NCI-H226 (cell line): Measurements from ENCODE around the gene SLC2A3.
"Not testable (repeated sequence)": the region's sequence is repeated elsewhere in the genome, so short reads cannot be mapped to it uniquely, and the experiment has no call there.

Experiments used
- DNase-seq: peaks from one replicate; pipeline ENCODE4 v3.0.0-alpha.2; 2015

The SLC2A3 gene

GRCh38 chr12:7935590-7936581 is at the start of gene SLC2A3:
Gene SLC2A3 (minus strand): TSS chr12:7936187. CDS start chr12:7936034, 153 bp downstream.
- peak; percentile 28 for DNase-seq

DNA sequence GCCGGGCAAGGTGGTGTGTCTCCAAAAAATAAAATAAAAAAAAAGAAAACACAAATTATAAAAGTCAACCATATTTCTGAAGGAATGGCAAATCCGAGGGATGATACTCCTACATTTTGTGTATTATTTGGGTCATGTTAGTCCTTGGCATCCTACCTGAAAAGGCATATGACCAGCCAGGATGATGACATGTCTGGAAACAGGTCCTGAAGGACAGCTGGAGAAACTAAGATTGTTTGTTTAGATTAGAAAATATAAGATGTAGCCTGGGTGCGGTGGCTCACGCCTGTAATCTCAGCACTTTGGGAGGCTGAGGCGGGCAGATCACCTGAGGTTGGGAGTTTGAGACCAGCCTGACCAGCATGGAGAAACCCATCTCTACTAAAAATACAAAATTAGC is 48.9 kb upstream of the SLC2A3 start:
- no peak for DNase-seq

DNA sequence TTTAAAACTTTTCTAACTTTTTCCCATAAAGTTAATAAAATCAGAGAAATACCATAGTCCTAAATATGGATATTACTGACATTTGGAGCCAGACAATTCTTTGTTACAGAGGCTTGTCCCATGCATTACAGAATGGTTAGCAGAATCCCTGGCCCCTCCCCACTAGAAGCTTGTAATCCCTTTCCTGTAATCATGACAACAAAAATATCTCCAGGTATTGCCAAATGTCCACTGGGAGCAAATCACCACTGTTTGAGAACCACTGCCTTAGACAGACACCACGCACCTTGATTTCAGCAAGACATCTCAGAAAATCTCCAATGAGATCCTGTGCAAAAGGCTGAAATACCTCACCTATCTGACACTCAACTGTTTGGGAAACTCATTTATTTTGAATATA is 47.5 kb upstream of the SLC2A3 start:
- DNase-seq = not testable (repeated sequence)

- DNase-seq = not testable (repeated sequence)
These were observed 47.0 kb upstream of the SLC2A3 start for GRCh38 chr12:7983019-7983418.

- DNase-seq = not testable (repeated sequence)
These were observed 46.3 kb upstream of the SLC2A3 start for GRCh38 chr12:7982332-7982735.

DNA sequence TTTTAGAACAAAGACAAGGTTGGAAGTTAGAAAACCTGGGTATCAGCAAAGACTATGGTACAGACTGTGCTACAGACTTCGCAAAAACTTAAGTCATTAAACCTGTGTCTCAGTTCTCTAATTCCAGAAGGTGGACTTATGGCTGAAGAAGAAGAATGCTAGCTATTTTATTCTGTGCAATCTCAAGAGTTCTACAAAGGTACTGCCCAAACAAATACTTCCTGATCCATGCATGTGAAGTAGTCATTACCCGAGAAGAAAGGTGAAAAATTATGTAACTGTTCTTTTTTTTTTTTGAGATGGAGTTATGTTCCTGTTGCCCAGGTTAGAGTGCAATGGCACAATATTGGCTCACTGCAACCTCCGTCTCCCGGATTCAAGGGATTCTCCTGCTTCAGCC is 45.5 kb upstream of the SLC2A3 start:
- DNase-seq = no peak

DNA sequence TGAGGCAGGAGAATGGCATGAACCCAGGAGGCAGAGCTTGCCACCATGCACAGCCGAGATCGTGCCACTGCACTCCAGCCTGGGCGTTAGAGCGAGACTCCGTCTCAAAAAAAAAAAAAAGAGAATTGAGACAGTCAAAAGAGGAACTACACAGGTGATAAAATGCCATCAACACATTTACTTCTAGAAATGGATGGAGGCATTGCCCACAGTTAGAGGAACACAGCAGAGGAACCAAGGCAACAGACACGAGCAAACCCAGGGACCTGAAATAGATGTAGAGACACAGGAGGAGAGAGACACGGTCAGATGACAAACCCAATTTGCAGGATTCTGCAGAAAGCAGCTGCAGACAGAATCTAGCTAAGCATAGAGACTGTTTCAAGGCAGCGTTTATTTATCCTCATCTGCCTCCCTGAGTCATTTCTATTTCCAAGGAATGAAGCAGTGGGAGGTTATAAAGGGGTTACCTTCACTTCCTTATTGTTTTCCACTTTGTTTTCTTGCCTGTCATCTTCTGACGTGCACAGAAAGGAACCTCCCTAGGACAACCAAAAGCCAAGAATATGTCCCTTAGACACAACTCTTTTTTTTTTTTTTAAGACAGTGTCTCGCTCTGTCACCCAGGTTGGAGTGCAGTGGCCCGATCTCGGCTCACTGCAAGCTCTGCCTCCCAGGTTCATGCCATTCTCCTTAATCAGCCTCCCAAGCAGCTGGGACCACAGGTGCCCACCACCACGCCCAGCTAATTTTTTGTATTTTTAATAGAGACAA is 41.6 kb upstream of the SLC2A3 start:
- DNase-seq = not testable (repeated sequence)

- no peak for DNase-seq
These were observed 37.5 kb upstream of the SLC2A3 start for GRCh38 chr12:7973457-7973825.

- DNase-seq = no peak
These were observed 36.9 kb upstream of the SLC2A3 start for GRCh38 chr12:7972734-7973456.

- not testable (repeated sequence) for DNase-seq
These were observed 36.3 kb upstream of the SLC2A3 start for GRCh38 chr12:7972269-7972668.

DNA sequence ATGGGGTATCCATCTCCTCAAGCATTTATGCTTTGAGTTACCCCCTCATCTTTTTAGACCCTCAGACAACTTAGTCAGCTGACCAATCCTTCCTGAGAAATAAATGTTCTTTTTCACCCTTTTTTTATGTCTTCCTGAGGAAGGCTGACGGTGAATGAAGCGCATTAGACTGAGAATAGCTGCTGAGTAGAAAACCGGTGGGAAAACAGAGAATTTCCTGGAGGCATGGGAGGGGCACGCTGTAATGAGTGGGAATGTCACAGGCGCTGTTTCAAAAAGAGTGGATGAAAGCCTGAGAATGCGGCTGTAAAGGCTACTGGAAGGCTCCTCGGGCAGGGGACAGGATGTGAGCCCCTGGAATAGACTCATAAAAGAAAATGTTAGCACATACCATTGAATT is 35.8 kb upstream of the SLC2A3 start:
- not testable (repeated sequence) for DNase-seq

DNA sequence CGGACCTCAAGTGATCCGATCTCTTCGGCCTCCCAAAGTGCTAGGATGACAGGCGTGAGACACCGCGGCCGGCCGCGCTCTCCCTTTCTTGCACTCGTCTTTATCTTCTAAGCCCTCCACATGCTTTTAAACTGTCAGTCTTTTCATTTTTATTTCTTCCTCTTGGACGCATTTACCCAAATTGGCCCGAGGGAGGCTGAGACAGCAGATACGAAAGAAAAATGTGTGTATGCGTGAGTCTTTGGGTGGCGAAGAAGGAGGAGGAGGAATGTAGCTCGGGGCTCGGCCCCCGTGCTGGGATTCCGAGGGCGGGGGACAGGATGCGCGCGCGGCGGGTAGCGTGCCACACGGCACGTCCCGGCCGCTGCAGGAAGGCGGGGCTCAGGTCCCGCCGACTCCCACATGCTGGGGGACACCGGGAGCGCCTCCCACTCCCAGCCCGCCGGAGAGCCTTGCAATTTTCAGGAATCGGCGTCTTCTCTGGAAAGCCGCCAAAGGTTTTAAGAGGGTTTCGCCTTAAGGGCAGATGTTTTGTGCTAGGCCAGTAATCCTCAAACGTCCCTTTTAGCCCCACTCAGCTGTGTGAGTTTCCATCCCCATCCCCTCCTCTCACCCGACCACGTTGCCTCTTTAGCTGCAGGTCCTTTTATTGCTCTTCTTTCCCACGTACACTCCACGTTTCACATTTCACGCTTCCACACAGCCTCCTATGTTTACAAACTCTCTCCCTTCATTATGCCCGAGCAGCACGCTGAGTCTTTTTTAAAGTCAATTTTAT is 34.7 kb upstream of the SLC2A3 start:
- DNase-seq = peak; percentile 96

- DNase-seq = no peak
These were observed 30.6 kb upstream of the SLC2A3 start for GRCh38 chr12:7966563-7966962.

DNA sequence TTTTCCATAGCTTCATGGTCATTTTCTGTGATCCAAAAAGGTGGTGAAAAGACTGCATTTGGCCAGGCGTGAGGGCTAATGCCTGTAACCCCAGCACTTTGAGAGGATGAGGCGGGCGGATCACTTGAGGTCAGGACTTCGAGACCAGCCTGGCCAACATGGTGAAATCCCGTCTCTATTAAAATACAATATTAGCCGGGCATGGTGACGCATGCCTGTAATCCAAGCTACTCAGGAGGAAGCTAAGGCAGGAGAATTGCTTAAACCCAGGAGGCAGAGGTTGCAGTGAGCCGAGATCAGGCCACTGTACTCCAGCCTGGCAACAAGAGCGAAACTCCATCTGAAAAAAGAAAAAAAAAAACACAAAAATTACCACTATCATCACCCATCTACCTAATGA is 28.7 kb upstream of the SLC2A3 start:
- DNase-seq = not testable (repeated sequence)

- no peak for DNase-seq
These were observed 25.6 kb upstream of the SLC2A3 start for GRCh38 chr12:7961395-7962178.

DNA sequence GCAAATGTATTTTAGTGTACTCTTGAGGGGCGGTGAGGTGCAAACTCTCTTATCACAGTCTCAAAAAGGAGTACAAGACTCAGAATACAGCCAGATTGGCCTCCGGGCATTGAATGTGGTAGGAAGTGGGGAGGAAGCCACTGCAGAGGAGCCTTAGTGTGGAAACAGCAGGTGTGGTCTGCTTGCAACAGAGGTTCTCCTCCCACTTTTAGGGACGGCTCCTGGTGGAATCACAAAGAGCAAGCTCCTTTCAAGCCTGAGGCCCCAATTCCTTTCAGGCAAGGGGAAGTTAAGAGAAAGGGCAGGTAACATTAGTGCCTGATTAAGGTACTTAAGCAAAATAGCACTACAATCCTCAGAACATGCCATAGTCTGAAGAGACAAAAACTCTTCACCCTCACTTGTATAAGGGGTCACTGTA is 23.7 kb upstream of the SLC2A3 start:
- DNase-seq = peak; percentile 93

DNA sequence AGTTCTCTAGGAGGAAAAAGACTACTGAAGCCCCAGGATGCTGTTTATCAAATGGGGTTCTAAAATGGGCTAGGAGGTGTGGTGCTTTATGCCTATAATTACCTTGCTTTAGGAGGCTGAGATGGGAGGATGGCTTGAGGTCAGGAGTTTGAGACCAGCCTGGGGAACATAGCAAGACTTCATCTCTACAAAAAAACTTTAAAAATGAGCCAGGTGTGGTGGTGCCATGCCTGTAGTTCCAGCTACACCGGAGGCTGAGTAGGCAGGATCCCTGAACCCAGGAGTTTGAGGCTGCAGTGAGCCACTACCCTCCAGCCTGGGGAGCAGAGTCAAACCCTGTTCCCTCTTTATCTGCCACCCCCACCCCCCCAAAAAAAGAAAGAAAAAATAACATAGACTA is 23.3 kb upstream of the SLC2A3 start:
- DNase-seq = no peak

DNA sequence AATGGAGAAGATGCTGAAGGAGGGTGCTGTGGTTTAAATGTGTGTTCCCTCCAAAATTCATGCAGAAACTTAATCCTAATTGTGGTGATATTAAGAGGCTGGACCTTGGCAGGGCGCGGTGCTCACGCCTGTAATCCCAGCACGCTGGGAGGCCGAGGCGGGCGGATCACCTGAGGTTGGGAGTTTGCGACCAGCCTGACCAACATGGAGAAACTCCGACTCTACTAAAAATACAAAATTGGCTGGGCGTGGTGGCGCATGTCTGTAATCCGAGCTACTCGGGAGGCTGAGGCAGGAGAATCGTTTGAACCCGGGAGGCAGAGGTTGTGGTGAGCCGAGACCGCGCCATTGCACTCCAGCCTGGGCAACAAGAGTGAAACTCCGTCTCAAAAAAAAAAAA is 18.9 kb upstream of the SLC2A3 start:
- not testable (repeated sequence) for DNase-seq

- not testable (repeated sequence) for DNase-seq
These were observed 18.4 kb upstream of the SLC2A3 start for GRCh38 chr12:7954418-7954817.

DNA sequence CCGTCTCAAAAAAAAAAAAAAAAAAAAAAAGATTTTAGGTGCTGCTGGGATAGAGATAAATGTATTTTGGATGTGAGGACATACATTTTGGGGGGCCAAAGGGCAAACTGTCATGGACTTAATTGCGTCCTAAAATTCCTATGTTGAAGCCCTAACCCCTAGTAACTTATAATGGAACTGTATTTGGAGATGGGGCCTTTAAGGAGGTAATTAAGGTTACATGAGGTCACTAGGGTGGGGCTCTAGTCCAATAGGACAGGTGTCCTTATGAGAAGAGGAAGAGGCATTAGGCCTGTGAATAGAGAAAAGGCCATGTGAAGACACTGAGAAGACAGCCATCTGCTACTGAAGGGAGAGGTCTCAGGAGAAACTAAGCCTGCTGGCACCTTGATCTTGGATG is 17.9 kb upstream of the SLC2A3 start:
- not testable (repeated sequence) for DNase-seq

- DNase-seq = no peak
These were observed 15.7 kb upstream of the SLC2A3 start for GRCh38 chr12:7951671-7952070.
